ENCODE measurements around the gene COG5.

DNA sequence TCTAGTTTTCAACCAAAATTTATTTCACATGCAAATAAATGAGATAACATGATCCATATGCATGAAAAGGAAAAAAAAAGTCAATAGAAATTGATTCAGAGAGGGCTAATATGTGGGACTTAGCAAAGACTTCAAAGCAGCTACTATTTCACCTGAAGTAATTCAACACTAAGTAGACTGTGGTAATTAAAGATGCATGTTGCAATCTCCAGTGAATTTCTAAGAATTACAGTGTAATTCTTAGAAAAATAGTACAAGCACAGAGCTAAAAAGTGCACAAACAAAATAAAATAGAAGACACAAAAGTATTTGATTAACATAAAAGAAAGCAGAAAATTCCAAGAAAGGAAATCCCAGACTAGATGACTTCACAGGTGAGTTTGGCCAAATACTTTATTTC, 68.2 kb downstream of the COG5 start:
- TF ChIP-seq CTCF (conservative IDR thresholded peaks at IDR 0.05; ENCODE audit: low read length), result no peak
- no peak for TF ChIP-seq EZH2phosphoT487 (IDR thresholded peaks at IDR 0.05; ENCODE audit: borderline replicate concordance)

All from Loucy (cell line).